HEK293 (cell line): ENCODE results near the gene XRCC6.

ENCODE experiments used
- CTCF ChIP-seq: fragments of 450-650 bp; formaldehyde crosslinking; IDR thresholded peaks from 2 replicates; pipeline ENCODE4 v1.5.1; 2016; ENCODE audit warnings: missing biosample characterization, missing genetic modification characterization
- TCF7L2 ChIP-seq: IDR thresholded peaks from 2 replicates; pipeline ENCODE4 v1.6.1; 2011; ENCODE audit warnings: low read depth, mild to moderate bottlenecking, inconsistent platforms, low read length, moderate library complexity, borderline replicate concordance
- ZFP3 ChIP-seq: fragments of 450-650 bp; formaldehyde crosslinking; IDR thresholded peaks from 2 replicates; pipeline ENCODE4 v1.5.1; 2016; ENCODE audit warnings: low read depth, missing biosample characterization, missing genetic modification characterization
- ZNF146 ChIP-seq: fragments of 450-650 bp; formaldehyde crosslinking; IDR thresholded peaks from 2 replicates; pipeline ENCODE4 v1.5.1; 2016; ENCODE audit warnings: missing biosample characterization, missing genetic modification characterization
- ZNF548 ChIP-seq: fragments of 450-650 bp; formaldehyde crosslinking; IDR thresholded peaks from 2 replicates; pipeline ENCODE4 v1.5.1; 2016; ENCODE audit warnings: missing biosample characterization, missing genetic modification characterization

DNA sequence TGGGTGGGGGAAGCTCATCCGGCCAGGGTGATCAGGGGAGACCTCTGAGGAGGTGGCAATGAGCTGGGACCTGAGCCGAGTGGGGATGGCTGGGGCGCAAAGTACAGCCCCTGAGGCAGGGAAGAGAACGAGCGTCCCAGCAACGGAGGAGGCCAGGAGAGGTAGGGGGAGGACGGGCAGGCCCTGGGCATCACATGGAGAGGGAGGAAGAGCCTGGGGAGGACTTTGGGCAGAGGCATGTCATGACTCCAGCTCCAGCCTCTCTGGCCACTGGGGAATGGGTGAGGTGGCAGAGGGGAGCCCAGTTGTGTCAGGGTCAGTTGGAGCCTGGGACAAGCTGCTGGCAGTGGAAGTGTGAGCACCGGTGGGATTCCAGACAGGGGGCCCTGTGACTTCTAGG lies 43.0 kb upstream of the XRCC6 start:
- no peak for TF ChIP-seq ZNF548 (tag by site-specific recombination)
- no peak for TF ChIP-seq ZNF146 (tag by site-specific recombination)
- TF ChIP-seq CTCF (tag by site-specific recombination) = no peak
- no peak for TF ChIP-seq ZFP3 (tag by site-specific recombination)
- no peak for TF ChIP-seq TCF7L2
